Measurements from ENCODE around the gene BAZ1B.

DNA sequence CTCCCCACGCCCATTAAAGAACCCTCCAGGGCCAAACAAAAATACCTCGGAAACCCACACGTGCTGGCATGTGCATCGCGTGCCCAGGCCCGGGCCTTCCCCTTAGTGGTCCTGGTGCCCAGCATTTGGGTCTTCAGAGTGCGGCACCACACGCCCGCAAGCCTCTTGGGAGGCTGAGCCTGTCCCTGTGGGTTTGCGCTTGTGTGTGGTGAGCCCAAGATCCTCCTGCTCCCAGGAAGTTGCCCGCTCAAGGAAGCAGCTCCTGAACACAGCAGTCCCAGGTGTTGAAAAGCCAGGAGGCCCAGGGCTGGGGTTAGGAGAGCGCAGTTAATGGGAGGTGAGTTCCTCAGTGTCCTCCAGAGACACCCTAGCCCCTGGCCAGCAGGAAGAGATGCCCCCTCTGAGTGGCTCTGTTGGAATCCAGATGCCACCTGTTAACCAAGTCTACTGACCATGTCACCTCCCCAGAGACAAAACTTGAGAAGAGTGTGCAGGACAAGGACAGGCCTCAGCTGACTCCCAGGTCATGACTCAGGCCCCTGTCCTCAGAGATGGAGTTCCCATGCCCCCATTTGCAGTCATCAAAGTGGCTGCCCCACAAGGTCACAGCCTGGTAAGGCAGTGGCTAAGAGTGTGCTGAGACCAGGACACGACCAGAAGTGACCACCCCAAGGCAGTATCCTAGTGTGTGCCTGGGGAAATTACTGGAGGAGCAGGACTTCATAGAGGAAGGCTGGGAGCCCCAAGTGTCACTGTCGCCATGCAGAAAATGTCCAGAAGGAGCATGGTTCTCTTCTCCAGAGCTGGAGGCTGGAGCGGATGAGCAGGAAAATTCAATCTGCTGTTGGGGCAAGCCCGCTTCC, 83.3 kb downstream of the BAZ1B start:
- TF ChIP-seq POLR2A (IDR thresholded peaks at IDR 0.05) (no peak), EP300 (IDR thresholded peaks at IDR 0.05) (no peak)
- TF ChIP-seq, protein P1, sequence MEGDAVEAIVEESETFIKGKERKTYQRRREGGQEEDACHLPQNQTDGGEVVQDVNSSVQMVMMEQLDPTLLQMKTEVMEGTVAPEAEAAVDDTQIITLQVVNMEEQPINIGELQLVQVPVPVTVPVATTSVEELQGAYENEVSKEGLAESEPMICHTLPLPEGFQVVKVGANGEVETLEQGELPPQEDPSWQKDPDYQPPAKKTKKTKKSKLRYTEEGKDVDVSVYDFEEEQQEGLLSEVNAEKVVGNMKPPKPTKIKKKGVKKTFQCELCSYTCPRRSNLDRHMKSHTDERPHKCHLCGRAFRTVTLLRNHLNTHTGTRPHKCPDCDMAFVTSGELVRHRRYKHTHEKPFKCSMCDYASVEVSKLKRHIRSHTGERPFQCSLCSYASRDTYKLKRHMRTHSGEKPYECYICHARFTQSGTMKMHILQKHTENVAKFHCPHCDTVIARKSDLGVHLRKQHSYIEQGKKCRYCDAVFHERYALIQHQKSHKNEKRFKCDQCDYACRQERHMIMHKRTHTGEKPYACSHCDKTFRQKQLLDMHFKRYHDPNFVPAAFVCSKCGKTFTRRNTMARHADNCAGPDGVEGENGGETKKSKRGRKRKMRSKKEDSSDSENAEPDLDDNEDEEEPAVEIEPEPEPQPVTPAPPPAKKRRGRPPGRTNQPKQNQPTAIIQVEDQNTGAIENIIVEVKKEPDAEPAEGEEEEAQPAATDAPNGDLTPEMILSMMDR (IDR thresholded peaks at IDR 0.05): no peak

All from ovary (tissue), 3 donors.